Testis (tissue), 2 donors: ENCODE data around the gene CADPS.

Source experiments
- POLR2A ChIP-seq: fragments of 450-650 bp; IDR thresholded peaks from one replicate; pipeline ENCODE4 v1.6.1; 2017; ENCODE audit warnings: antibody characterized with exemption, mild to moderate bottlenecking, moderate library complexity
- TF ChIP-seq, protein P1 (sequence below), 3 experiments: fragments of 450-650 bp in 2 of 3; fragments of 200-600 bp in 1 of 3; sonication (generic) in 1 of 3; IDR thresholded peaks; one replicate each; pipeline ENCODE4 v1.5.1; 2016 to 2019; ENCODE audit warnings: antibody characterized with exemption in 3 of 3, mild to moderate bottlenecking in 2 of 3, moderate library complexity in 1 of 3

- no peak for TF ChIP-seq POLR2A
- TF ChIP-seq, protein P1, sequence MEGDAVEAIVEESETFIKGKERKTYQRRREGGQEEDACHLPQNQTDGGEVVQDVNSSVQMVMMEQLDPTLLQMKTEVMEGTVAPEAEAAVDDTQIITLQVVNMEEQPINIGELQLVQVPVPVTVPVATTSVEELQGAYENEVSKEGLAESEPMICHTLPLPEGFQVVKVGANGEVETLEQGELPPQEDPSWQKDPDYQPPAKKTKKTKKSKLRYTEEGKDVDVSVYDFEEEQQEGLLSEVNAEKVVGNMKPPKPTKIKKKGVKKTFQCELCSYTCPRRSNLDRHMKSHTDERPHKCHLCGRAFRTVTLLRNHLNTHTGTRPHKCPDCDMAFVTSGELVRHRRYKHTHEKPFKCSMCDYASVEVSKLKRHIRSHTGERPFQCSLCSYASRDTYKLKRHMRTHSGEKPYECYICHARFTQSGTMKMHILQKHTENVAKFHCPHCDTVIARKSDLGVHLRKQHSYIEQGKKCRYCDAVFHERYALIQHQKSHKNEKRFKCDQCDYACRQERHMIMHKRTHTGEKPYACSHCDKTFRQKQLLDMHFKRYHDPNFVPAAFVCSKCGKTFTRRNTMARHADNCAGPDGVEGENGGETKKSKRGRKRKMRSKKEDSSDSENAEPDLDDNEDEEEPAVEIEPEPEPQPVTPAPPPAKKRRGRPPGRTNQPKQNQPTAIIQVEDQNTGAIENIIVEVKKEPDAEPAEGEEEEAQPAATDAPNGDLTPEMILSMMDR (IDR thresholded peaks at IDR 0.05): no peak
Measured at GRCh38 chr3:62529230-62529629, 346.0 kb downstream of the CADPS start.
